DMS53 treated with DMSO at 0.1 percent for 48 hours (cell line): Measurements from ENCODE around the gene LIM2.

Source experiments
- DNase-seq: peaks from one replicate; lab custom pipeline; 2025; ENCODE audit not compliant: unreplicated experiment; lab: John Stamatoyannopoulos, UW

Gene LIM2

DNA sequence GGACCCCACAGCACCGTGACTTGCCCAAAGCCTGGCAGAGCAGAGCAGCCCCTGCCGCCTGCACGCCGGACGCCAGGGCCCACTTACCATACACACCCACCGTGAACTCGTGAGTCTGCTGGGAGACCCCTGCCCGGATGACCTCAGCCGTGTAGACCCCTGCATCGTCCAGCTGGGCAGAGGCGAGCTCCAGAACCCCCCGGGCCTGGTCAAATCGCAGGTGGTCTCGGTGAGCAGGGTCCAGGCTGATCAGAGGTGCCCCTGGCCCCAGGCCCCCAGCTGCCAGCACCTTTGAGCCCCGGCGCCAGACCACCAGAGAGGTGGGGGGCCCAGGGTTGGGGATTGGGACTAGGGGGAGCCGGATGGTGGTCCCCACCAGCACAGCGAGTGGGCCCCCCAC, 46.7 kb downstream of the LIM2 start:
- DNase-seq = no peak

DNA sequence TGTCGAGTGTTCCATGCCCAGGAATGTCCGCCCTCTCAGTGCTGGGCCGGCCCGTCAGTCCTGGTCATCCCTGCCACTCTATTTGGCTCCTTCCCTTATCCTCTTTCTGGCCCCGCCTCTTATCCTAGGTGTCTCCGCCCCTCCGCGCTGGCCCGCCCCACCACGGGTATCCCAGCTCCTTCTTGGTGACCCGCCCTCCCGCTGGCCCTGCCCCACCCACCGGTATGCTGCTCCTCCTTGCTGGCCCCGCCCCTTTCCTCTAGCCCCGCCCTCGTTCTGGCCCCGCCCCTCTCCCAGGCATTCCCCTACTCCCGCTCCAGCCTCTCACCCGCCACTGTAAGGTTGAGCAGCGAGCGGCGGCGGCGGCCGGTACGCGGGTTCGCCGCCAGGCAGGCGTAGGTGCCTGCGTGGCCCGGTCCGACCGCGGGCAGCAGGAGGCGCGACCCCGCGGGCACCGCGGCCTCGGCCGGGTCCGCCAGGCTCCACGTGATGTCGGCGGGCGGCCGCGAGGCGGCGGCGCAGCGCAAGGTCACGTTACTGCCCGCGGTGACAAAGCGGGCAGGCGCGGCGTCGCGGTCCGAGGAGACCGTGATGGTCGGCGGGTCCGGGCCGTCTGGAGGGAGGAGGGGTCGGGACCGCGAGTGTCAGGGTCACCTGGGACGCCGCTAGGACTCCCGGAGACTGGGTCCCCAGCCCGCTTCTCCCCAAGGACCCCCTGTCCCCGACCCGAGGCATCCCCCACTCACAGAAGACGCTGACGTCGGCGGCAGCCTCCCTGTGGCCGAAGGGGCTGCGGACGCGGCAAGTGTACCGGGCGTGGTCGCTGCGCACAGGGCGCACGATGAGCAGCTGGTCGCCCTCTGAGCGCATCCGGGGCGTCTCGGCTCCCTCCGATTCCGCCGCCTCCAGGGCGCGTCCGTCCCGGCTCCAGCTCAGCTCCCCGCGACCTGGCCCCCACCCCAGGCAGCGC, 47.8 kb downstream of the LIM2 start:
- no peak for DNase-seq

DNA sequence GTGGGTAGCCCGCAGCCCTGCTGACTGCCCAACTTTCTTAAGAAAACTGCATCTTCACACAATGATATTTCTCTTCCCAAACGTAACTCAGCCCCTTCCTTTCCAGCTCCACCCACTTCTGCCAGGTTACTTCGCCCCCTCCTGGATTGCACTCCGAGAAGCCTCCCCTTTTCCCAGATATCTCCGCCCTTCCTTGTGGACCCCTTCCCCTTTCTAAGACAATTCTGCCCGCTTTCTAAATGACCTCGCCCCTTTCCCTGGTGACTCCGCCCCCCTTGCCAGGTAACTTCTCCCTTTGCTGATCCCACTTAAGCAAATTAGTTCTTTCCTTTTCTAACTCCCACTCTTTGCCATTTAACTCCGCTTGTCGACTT, 48.5 kb downstream of the LIM2 start:
- no peak for DNase-seq

DNA sequence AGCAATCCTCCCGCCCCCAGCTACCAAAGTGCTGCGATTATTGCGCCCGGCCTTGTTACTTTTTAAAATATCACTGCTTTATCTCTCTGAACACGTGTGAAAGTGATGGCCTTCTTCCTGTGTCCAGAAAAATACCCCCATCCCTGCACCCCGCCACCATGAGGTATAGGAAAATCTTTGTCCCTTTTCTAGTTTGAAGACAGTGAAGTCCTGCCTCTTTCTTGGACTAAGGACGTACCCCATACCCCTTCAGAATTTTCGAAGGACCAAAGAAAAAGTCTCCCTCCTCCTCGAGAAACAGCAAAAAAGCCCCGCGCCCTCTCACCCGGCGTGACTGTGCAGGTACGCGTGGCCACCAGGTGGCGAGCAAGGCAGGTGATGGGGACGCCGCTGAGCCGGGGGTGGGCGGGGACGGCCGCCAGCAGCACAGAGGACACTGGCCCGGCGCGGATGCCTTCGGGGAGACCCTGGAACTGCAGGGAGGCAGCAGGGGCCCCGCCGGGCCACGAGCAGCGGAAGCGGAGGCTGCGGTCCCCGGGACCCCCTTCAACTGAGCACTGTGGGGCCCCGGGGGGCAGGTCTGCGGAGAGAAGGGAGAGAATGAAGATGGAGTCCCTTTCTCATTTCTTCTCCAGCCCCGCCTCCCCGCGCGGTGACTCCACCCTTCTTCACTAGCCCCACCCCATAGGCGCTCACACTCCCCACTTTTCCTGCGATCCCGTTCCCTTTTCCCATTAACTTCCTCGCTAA, 49.0 kb downstream of the LIM2 start:
- DNase-seq = no peak

DNA sequence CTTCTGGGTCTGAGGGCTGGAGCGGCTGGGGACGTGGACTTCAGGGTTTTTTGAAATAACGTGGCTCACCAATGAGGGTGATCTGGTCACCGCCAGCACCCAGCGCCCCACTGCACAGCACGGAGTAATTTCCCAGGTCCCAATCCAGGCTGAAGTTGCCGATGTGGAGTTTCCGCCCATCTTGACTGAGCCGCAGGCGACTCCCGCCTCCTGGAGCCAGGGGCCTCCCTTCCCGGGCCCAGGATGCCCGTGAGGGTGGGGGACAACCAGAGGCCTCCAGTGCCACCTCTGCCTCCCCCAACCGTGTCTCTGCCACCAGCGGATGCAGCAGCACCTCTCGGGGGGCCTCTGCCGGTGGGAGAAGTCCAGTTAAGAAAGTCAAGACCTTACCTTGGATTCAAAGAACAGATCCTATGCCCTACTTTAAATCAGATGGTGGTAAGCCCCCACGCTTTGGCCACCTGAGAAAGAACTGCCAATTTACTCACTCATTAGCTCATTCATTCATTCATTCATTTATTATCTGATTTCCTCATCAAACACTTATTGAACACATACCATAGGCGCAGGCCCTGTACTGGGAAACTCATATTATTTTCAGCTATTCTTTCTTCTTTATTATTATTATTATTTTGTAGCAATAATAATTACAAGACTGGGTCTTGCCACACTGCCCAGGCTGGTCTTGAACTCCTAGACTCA, 49.8 kb downstream of the LIM2 start:
- DNase-seq = no peak

DNA sequence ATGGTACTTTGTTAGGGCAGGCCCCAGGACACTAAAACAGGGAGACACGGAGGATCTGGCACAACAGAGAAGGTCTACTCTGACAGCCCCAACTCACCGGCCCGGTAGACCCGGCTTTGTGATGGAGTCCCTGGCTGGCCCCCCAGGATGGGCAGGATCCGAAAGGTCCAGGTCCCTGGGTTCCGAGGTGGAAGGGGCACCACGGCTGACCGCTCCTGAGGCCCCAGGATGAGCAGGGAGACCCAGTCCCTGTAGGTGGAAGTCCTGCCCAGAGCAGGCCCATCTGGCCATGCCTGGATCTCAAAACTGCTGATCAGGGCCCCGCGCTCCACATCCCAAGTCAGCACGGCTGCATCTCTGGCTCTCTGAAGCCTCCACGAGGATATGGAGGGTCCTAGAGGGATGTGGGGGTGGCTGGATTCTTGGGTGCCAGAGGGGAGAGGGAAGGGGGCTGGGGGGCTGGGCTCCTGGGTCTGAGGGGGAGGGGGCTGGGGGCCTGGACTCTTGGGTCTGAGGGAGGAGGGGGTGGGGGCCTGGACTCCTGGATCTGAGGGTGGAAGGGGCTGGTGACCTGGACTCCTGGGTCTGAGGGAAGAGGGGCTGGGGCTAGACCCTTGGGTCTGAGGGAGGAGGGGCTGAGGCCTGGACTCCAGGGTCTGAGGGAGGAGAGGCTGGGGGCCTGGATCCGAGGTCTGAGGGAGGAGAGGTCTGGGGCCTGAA, 50.5 kb downstream of the LIM2 start:
- DNase-seq = no peak

DNA sequence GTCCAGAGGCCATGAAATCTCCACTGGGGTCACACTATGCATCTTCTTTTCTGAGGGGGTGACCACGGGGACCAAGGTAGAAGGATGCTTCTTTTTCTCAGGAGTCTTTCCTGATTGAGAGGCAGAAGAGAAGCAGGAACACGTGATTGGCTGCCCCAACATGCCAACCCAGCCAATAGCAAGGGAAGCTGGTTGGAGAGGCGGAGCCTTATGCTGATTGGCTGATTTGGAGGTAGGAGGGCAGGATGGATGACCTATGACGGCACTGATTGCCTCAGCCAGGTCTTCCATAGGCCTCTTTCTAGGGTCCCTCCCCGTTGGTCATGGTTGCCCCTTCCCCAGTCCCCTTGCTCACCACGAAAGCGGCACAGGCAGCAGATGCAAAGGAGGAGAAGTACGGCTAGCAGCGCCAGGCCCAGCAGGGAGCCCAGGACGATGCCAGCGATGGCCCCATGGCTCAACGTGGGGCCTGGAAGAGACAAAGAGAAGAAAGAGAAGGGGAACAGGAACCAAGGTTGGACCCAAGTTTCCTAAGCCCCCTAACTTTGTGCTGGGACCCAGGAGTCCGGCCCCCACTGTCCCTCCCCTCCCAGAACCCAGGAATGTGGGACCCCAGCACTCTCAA, 53.8 kb downstream of the LIM2 start:
- DNase-seq = no peak

DNA sequence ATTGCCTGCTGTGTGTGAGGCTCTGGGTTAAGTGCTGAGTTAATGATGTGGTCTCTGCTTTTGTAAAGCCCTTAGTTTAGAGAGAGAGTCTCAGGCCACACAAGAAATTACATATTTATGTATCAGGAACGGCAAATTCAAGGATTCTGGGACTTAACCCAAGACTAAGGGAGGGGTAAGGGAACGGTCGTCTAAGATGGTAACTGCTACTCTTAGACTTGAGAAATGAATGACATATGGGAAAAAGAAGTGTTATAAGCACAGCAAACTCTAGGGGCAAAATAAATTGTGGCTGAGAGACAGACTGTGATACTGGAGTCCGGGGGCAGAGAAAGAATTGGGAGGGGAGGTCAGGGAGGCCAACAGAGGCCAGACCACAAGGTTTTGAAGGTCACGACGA, 56.1 kb downstream of the LIM2 start:
- DNase-seq = no peak

DNA sequence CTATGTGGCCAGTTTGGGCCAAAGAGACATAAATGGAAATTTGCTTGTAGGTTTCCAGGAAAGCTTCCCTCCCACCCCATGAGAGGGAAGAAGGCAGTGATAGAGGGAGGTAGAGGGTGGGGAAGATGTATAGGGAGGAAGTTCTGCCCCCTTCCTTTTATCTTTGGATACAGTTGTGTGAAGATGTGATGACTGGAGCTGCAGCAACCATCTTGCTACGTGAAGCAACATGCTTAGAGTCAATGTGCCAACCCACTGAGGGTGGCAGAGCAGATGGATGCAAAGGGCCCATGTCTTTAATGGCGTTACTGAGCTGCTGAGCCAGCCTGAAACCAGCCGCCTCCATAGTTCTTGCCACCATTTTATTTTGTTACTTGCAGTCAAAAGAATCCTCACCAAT, 56.6 kb downstream of the LIM2 start:
- DNase-seq = no peak

DNA sequence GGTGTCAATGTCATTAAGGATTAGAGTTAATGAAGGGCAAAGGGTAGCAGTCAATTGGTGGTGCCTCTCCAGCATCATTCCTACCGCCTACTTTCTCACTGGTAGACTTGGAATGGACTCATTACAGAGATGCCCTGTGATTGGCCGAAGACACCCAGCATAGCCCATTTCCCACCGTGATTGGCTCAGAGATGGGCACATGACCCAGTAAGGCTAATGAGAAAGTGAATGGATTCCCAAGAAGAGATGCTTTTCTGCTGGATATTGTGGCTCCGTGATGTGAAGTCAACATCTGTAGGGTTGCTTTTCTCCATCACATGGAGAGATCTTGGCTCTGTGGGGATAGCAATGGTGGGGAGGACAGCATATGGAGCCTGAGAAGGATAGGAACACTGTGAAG, 57.4 kb downstream of the LIM2 start:
- no peak for DNase-seq
